Ascending aorta (tissue), 2 donors: ENCODE measurements around the gene AGPAT1. TPM values are rescaled to one million over a fixed set of nuclear protein-coding genes. Genes with fewer than 3 reads are reported as not detected.

Experiments used
- DNase-seq, 2 donors: peaks; one replicate each; pipeline ENCODE4 v3.0.0-alpha.2; 2019; ENCODE audit warnings: low spot score in 2 of 2
- H3K27ac ChIP-seq, 2 donors: fragments of 200-600 bp; sonication (generic); one replicate each; pipeline ENCODE4 v1.5.1; 2016 to 2017; ENCODE audit warnings: mild to moderate bottlenecking in 1 of 2
- H3K27me3 ChIP-seq: fragments of 200-600 bp; sonication (generic); one replicate; pipeline ENCODE4 v1.5.1; 2017
- H3K36me3 ChIP-seq, 2 donors: fragments of 200-600 bp; sonication (generic); one replicate each; pipeline ENCODE4 v1.5.1; 2016
- H3K4me1 ChIP-seq, 2 donors: fragments of 200-600 bp; sonication (generic); one replicate each; pipeline ENCODE4 v1.5.1; 2016 to 2017; ENCODE audit warnings: mild to moderate bottlenecking in 1 of 2
- H3K4me3 ChIP-seq, 2 donors: fragments of 200-600 bp; sonication (generic); one replicate each; pipeline ENCODE4 v1.5.1; 2016 to 2017; ENCODE audit warnings: mild to moderate bottlenecking in 1 of 2
- H3K9me3 ChIP-seq, 2 donors: fragments of 200-600 bp; sonication (generic); one replicate each; pipeline ENCODE4 v1.5.1; 2016
- intact Hi-C: fragments of 100-400 bp; cut with DNase I; formaldehyde crosslinking; loops from one replicate; pipeline ENCODE4 v1.15.1; 2023
- total RNA-seq: library from RNA; depleted of rRNA; stranded (reverse); fragments of >200 nt; gene quantifications from one replicate; pipeline ENCODE4 v1.1.0, GENCODE V29; 2016
- TF ChIP-seq, protein P1 (sequence below), 3 experiments: fragments of 200-600 bp in 2 of 3; fragments of 450-650 bp in 1 of 3; sonication (generic) in 2 of 3; IDR thresholded peaks; one replicate each; pipeline ENCODE4 v1.5.1; 2016 to 2019; ENCODE audit warnings: antibody characterized with exemption in 3 of 3, mild to moderate bottlenecking in 1 of 3, moderate library complexity in 1 of 3

AGPAT1 gene
- total RNA-seq, 1 donor from 2014 or later, result 136 TPM

DNA sequence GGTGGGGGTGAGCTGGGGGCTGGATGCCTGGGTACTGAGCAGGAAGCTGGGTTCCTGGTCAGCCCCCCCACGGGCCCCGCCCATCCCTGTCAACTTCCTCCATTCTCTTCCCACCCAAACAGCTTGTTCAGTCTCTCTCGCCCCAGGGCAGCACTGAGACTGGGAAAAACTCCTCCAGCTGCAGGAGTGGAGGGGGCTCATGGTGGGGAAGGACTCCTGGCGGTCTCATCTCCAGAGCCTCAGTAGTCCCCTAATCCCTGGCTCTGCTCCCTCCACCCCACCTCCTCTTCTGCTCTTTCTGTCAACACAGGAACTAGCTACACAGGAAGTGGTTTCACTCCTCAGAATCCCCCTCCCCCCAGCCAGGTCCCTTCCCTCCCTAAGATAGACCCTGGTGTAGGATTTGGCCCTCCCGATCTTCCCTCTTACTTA is 16.7 kb upstream of the AGPAT1 start, which contains the start of gene GPSM3:
TSS of gene GPSM3 (minus strand) at position 36 of the 432 bp plus-strand sequence. CDS start 130 bp downstream, outside the sequence.
- intact Hi-C loops, result no loop called here
- no peak for DNase-seq
- Histone ChIP-seq H3K27ac (peak within 1 kb of the TSS; percentile 80 to 99), H3K27me3 (no peaks in the 10 kb centered on the region), H3K4me3 (peak within 1 kb of the TSS; percentile 24 to 98), H3K9me3 (no peaks in the 10 kb centered on the region), H3K4me1 (peaks cover 8 to 30% of the 10 kb centered on the region in 2 donors), H3K36me3 (peaks cover 4 to 6% of the 10 kb centered on the region in 2 donors)
- TF ChIP-seq, protein P1, sequence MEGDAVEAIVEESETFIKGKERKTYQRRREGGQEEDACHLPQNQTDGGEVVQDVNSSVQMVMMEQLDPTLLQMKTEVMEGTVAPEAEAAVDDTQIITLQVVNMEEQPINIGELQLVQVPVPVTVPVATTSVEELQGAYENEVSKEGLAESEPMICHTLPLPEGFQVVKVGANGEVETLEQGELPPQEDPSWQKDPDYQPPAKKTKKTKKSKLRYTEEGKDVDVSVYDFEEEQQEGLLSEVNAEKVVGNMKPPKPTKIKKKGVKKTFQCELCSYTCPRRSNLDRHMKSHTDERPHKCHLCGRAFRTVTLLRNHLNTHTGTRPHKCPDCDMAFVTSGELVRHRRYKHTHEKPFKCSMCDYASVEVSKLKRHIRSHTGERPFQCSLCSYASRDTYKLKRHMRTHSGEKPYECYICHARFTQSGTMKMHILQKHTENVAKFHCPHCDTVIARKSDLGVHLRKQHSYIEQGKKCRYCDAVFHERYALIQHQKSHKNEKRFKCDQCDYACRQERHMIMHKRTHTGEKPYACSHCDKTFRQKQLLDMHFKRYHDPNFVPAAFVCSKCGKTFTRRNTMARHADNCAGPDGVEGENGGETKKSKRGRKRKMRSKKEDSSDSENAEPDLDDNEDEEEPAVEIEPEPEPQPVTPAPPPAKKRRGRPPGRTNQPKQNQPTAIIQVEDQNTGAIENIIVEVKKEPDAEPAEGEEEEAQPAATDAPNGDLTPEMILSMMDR (IDR thresholded peaks at IDR 0.05), result no peak

DNA sequence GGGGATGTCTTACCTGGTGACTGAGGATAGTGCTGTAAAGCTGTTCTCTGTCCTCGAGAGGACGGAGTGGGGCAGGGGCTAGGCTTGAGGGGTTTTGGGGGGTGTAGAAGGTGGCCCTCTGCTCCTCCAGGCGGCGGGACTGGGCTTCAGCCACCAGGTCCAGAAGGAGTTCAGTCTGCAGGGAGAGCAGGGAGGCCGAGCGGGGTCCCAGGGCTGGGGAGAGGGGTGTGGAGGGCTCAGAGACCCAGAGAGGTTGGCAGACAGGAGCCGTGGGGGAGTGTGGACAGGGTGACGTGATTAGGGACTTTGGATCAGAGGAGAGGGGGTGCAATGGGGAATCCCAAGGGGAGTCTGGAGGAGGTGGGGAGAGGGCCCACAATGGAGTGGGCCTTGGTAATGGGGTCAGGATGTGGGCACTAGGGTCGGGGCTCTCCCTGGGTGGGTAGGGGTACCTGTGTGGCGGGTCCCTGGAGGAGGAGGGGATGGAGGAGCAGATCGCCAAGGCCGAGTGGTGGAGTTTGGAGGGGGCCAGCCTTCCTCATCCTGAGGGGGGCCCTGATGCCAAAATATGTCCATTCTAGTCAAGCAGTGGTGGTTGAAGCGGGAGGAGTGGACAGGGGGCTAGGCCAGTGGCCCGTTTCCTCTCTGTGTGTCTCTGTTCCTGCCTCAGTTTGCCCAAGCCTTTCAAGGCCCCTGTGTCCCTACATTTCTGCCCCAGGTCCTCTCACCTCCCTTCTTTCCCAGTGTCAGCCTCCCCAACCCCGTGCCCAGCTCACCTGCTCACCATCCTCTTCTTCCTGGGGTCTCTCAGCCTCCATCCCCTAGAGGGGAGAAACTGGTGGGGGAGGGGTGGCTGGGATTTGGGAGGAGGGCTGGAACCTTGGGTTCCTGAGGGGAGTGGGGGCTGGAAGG is 16.1 kb upstream of the AGPAT1 start:
- Histone ChIP-seq H3K4me1 (peaks cover 6 to 26% of the 10 kb centered on the region in 2 donors), H3K9me3 (no peaks in the 10 kb centered on the region), H3K27ac (peak overlapping the region; percentile 80 to 99), H3K4me3 (peak overlapping the region; percentile 24 to 98), H3K36me3 (peaks cover 10 to 12% of the 10 kb centered on the region in 2 donors), H3K27me3 (no peaks in the 10 kb centered on the region)
- DNase-seq, result no peak
- intact Hi-C loops, result no loop called here
- TF ChIP-seq, protein P1 (IDR thresholded peaks at IDR 0.05), result no peak

DNA sequence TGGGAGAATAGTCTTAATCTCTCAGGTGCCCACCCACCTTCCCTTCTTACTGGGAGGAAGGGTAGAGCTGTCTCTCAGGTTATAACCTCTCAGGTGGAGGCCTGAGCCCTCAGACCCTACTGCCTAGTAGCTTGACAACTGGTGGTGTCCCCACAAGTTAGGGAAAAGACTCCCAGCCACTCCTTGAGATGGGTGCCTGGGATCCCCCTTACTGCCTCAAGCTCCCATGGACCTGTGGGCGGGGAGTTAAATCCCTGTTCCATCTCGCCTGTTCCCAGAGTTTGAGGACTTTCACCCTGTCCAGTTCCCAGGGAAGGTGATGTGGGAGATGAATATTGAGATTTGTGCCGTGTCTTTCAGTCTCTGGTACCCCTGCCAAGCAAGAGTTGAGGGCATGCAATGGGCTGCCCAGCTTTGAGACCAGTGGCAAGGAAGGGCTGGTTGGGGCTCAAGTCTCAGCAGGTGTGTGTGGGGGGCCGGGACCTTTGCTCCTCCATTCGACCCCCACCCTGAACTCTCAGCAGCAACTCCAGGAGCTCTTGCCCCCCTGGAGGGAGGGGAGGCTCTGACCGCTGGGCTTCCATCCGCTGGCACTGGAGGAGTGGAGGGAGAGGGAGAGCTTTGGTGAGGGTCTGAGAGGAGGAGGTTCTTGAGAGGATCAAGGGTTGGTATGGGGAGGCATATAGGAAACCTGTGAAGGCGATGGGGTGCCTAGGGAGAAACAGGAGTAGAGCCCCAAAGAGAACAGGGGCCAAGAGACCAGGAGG is 15.2 kb upstream of the AGPAT1 start:
- H3K4me1 ChIP-seq, result peaks cover 5 to 21% of the 10 kb centered on the region in 2 donors
- no peak for DNase-seq

DNA sequence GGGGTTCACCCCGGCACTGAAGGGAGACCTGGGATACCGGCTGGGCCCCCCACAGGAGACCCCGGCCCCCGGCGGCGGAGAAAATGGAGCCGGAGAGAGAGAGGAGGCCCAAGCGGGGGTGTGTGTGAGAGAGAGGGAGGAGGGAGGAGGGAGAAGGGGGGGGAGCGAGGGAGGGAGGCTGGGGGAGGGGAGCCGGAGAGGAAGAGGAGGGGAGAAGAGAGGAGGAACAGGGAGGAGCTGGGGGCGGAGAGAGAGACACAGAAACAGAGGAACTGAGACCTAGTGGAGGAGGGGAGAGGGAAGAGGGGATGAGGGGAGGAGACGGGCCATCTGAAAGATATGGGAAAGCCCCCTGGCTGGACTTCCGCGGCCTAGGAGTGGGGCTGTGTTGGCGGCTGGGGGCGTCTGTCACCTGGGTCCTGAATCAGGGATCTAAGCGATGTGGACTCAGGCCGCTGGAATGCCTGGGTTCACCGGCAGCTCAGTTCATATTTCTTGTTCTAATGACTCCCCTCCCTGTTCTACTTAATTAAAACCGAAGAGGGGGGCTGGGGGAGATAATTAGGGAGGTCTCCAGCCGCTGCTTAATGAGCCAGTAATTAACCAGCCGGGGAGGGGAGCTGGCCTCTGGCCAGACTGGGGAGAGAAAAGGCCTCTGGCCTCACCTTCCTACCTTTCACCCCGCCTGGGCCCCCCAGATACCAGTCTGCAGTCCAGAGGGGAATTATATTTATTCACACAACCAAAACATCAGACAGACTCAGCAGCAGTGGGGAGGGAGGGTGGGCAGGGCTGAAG is 14.4 kb upstream of the AGPAT1 start, which contains the start of gene PBX2:
TSS of gene PBX2 (minus strand) at position 149 of the 798 bp plus-strand sequence. CDS start 287 bp downstream, outside the sequence.
- Histone ChIP-seq H3K36me3 (peaks cover 18 to 19% of the 10 kb centered on the region in 2 donors), H3K9me3 (no peaks in the 10 kb centered on the region), H3K4me1 (peaks cover 5 to 25% of the 10 kb centered on the region in 2 donors), H3K27me3 (no peaks in the 10 kb centered on the region), H3K27ac (peak within 1 kb of the TSS; percentile 80 to 99), H3K4me3 (peak within 1 kb of the TSS; percentile 67 to 98)
- peak; percentile 66 to 93 for DNase-seq
- intact Hi-C loops, result loop anchor here (1.0 kb wide), 1 partner anchor 12 kb away; the partner anchor contains the start of gene RNF5
- TF ChIP-seq, protein P1 (IDR thresholded peaks at IDR 0.05), result no peak

More for the DNA sequence above, 15.2 kb upstream of the AGPAT1 start:
- Histone ChIP-seq H3K27ac (peak overlapping the region; percentile 80 to 99), H3K27me3 (no peaks in the 10 kb centered on the region), H3K9me3 (no peaks in the 10 kb centered on the region), H3K4me3 (peak overlapping the region; percentile 67 to 98), H3K36me3 (peaks cover 18 to 19% of the 10 kb centered on the region in 2 donors)
- intact Hi-C loops, result loop anchor here (1.0 kb wide), 1 partner anchor 13 kb away; the partner anchor contains the start of gene RNF5
- TF ChIP-seq, protein P1 (IDR thresholded peaks at IDR 0.05), result no peak
